Hypothalamus (tissue), 51 donors: ENCODE data around the gene MEIS2.

Experiments
- DNase-seq, 51 donors: peaks; one replicate each; lab custom pipeline; 2025; lab: John Stamatoyannopoulos, UW

MEIS2 gene

GRCh38 chr15:36856339-36856973 is 243.9 kb downstream of the MEIS2 start:
- DNase-seq: no peak

GRCh38 chr15:36850864-36851263 is 249.5 kb downstream of the MEIS2 start:
- DNase-seq: no peak

- DNase-seq: no peak
These were observed 255.1 kb downstream of the MEIS2 start for GRCh38 chr15:36845270-36845669.

GRCh38 chr15:36844534-36844998 is 255.8 kb downstream of the MEIS2 start:
- DNase-seq: no peak

- DNase-seq: no peak
These were observed 256.5 kb downstream of the MEIS2 start for GRCh38 chr15:36843822-36844221.

GRCh38 chr15:36841193-36841592 is 259.2 kb downstream of the MEIS2 start:
- no peak for DNase-seq
